B cell (primary cell): ENCODE data around the gene ANK3. TPM values are rescaled to one million over a fixed set of nuclear protein-coding genes. Genes with fewer than 3 reads are reported as not detected.

Experiments used
- ATAC-seq: fragments of 200-7000 bp; cut with Tn5 transposase; one replicate; pipeline ENCODE4 v1.10.0; 2021; ENCODE audit warnings: low read depth, mild to moderate bottlenecking, moderate number of reproducible peaks, moderate library complexity
- CTCF ChIA-PET: fragments of 350-600 bp; sonication (Branson Sonifier 250); formaldehyde crosslinking; loops from one replicate; lab custom pipeline; 2021; ENCODE audit warnings: antibody characterized with exemption, inconsistent platforms; lab: Charles Lee
- POLR2A ChIA-PET: fragments of 350-600 bp; sonication (Branson Sonifier 250); formaldehyde crosslinking; loops from one replicate; lab custom pipeline; 2021; ENCODE audit warnings: antibody characterized with exemption; lab: Charles Lee
- DNase-seq: peaks from one replicate; pipeline ENCODE4 v3.0.0; 2013
- H2AFZ ChIP-seq: 2 replicates; pipeline ENCODE4 v1.6.1; 2012; ENCODE audit warnings: mild to moderate bottlenecking, low read depth, low read length; ENCODE audit not compliant: insufficient read depth, poor library complexity, severe bottlenecking
- H3K27ac ChIP-seq, 2 donors: 1 replicate in 1 of 2; 2 replicates in 1 of 2; pipeline ENCODE4 v1.5.1; 2012 to 2013; ENCODE audit warnings: low read length in 2 of 2, mild to moderate bottlenecking in 2 of 2, moderate library complexity in 1 of 2
- H3K27me3 ChIP-seq, 4 experiments: fragments of 200-600 bp in 1 of 4; sonication (generic) in 1 of 4; replicated peaks in 1 of 4; 1 replicate in 2 of 4; 2 replicates in 2 of 4; pipeline versions ENCODE4 v1.6.1 to v1.7.0; 2013 to 2016; ENCODE audit warnings: low read length in 3 of 4, mild to moderate bottlenecking in 2 of 4, mixed read lengths in 1 of 4, moderate library complexity in 1 of 4; ENCODE audit not compliant: insufficient read depth in 4 of 4, control insufficient read depth in 3 of 4; ENCODE audit errors: control extremely low read depth in 1 of 4
- H3K36me3 ChIP-seq, 2 experiments: replicated peaks in 1 of 2; 1 replicate in 1 of 2; 2 replicates in 1 of 2; pipeline versions ENCODE4 v1.6.1 to v1.7.1; 2013; ENCODE audit warnings: low read length in 1 of 2; ENCODE audit not compliant: insufficient read depth in 2 of 2, control insufficient read depth in 1 of 2; ENCODE audit errors: control extremely low read depth in 1 of 2, extremely low read depth in 1 of 2
- H3K4me1 ChIP-seq, 2 donors: fragments of 200-600 bp in 1 of 2; sonication (generic) in 1 of 2; 1 replicate in 1 of 2; 2 replicates in 1 of 2; pipeline versions ENCODE4 v1.5.1 to v1.6.1; 2013 to 2017; ENCODE audit warnings: low read length in 2 of 2; ENCODE audit not compliant: control insufficient read depth in 2 of 2, insufficient read depth in 2 of 2
- H3K4me2 ChIP-seq: replicated peaks from 2 replicates; pipeline ENCODE3; 2012; ENCODE audit warnings: mild to moderate bottlenecking, low read depth, low read length; ENCODE audit not compliant: poor library complexity, severe bottlenecking
- H3K4me3 ChIP-seq, 5 experiments: fragments of 200-600 bp in 1 of 5; sonication (generic) in 1 of 5; 1 replicate in 3 of 5; 2 replicates in 2 of 5; pipeline versions ENCODE4 v1.5.1 to v1.7.0; 2011 to 2016; ENCODE audit warnings: low read length in 4 of 5, mild to moderate bottlenecking in 4 of 5, low read depth in 2 of 5, control low read depth in 1 of 5, moderate library complexity in 1 of 5; ENCODE audit not compliant: insufficient read depth in 1 of 5; ENCODE audit errors: control extremely low read depth in 1 of 5, extremely low read depth in 1 of 5
- H3K79me2 ChIP-seq: fragments of 200-600 bp; sonication (generic); one replicate; pipeline ENCODE4 v1.6.0; 2016; ENCODE audit warnings: low read length; ENCODE audit not compliant: control insufficient read depth, insufficient read depth
- H3K9ac ChIP-seq: fragments of 200-600 bp; sonication (generic); 2 replicates; pipeline ENCODE4 v1.6.1; 2017; ENCODE audit warnings: mild to moderate bottlenecking, low read length, moderate library complexity
- H3K9me3 ChIP-seq, 3 donors: one replicate each; pipeline versions ENCODE4 v1.6.1 to v1.7.1; 2013; ENCODE audit warnings: low read length in 2 of 3; ENCODE audit not compliant: control insufficient read depth in 2 of 3, insufficient read depth in 1 of 3; ENCODE audit errors: control extremely low read depth in 1 of 3
- H4K20me1 ChIP-seq: 2 replicates; pipeline ENCODE4 v1.6.0; 2012; ENCODE audit warnings: mild to moderate bottlenecking, low read length; ENCODE audit not compliant: insufficient read depth, control insufficient read depth, poor library complexity, severe bottlenecking
- H3K27ac Mint-ChIP-seq: one replicate; pipeline ENCODE4 v1.8.0; 2021; ENCODE audit warnings: mixed read lengths
- H3K27me3 Mint-ChIP-seq: one replicate; pipeline ENCODE4 v1.8.0; 2021; ENCODE audit warnings: mixed read lengths
- H3K4me1 Mint-ChIP-seq: one replicate; pipeline ENCODE4 v1.8.0; 2021; ENCODE audit warnings: mixed read lengths
- H3K4me3 Mint-ChIP-seq: one replicate; pipeline ENCODE4 v1.8.0; 2021; ENCODE audit warnings: mixed read lengths
- H3K9me3 Mint-ChIP-seq: one replicate; pipeline ENCODE4 v1.8.0; 2022; ENCODE audit warnings: mixed read lengths; ENCODE audit not compliant: insufficient read depth
- CTCF ChIP-seq: fragments of 200-600 bp; IDR thresholded peaks from one replicate; pipeline ENCODE4 v1.8.0; 2022; ENCODE audit warnings: antibody characterized with exemption, mild to moderate bottlenecking
- EZH2 ChIP-seq: IDR thresholded peaks from 2 replicates; pipeline ENCODE4 v1.6.1; 2012; ENCODE audit warnings: borderline replicate concordance, low read depth, mild to moderate bottlenecking, moderate library complexity, low read length; ENCODE audit not compliant: insufficient read depth, poor library complexity, severe bottlenecking
- WGBS: methylation state at CpG from one replicate; pipeline ENCODE4 v1.1.5; 2013; ENCODE audit warnings: missing lambda C conversion rate; ENCODE audit not compliant: insufficient coverage; 5-methylcytosine and 5-hydroxymethylcytosine counted together
- intact Hi-C: fragments of 100-400 bp; cut with micrococcal nuclease; formaldehyde crosslinking; loops from one replicate; pipeline ENCODE4 v1.10.0; 2022
- polyA plus RNA-seq: library from polyadenylated mRNA; depleted of rRNA; stranded (reverse); fragments of >200 nt; gene quantifications from 2 replicates; pipeline ENCODE4 v1.2.3, GENCODE V29; 2012
- total RNA-seq, 2 donors: library from RNA; stranded (reverse); fragments of 120-200 nt in 1 of 2; gene quantifications; 1 replicate in 1 of 2; 2 replicates in 1 of 2; pipeline versions ENCODE4 v1.2.3 to v1.2.4, GENCODE V29; 2013 to 2022

ANK3 gene
- total and polyA plus RNA-seq, 2 donors (not counting 1 experiment from before 2014, with no cell fraction given) = 4.9 to 21.6 TPM

- H3K36me3 ChIP-seq = peaks cover 0 to 4% of the 10 kb centered on the region in 2 experiments
- H3K9me3 ChIP-seq = no peaks in the 10 kb centered on the region
- ChIA-PET POLR2A (no interaction called here), CTCF (no interaction called here)
- Mint-ChIP-seq H3K9me3 (no peaks in the 10 kb centered on the region), H3K27me3 (peaks cover 12% of the 10 kb centered on the region), H3K27ac (no peak overlapping the region), H3K4me1 (no peaks in the 10 kb centered on the region), H3K4me3 (no peak overlapping the region)
- WGBS = 88% methylated on average over 5 of the region's 11 CpGs
- TF ChIP-seq EZH2 (no peak), CTCF (no peak)
- H2AFZ ChIP-seq = no peak overlapping the region
- H3K27me3 ChIP-seq = no peaks in the 10 kb centered on the region
- no peak overlapping the region for H3K9ac ChIP-seq
- H3K27ac ChIP-seq = no peak overlapping the region
- no peak for DNase-seq
- no peak overlapping the region for H3K4me3 ChIP-seq
- intact Hi-C loops = no loop called here
- no peaks in the 10 kb centered on the region for H3K79me2 ChIP-seq
- H3K4me2 ChIP-seq = no peak overlapping the region
- ATAC-seq = no peak
- no peaks in the 10 kb centered on the region for H3K4me1 ChIP-seq
- no peaks in the 10 kb centered on the region for H4K20me1 ChIP-seq
These were observed 315.7 kb downstream of the ANK3 start for GRCh38 chr10:60073781-60074656.

- TF ChIP-seq CTCF = no peak
- no peak for TF ChIP-seq EZH2
- Histone ChIP-seq H3K9me3 (no peaks in the 10 kb centered on the region), H3K9ac (no peak overlapping the region), H3K27ac (no peak overlapping the region), H3K36me3 (peaks cover 0 to 4% of the 10 kb centered on the region in 2 experiments), H3K27me3 (no peaks in the 10 kb centered on the region), H3K4me1 (no peaks in the 10 kb centered on the region), H2AFZ (no peak overlapping the region), H3K4me2 (no peak overlapping the region), H3K79me2 (no peaks in the 10 kb centered on the region), H3K4me3 (no peak overlapping the region), H4K20me1 (no peaks in the 10 kb centered on the region)
- 100% methylated on average over 2 of the region's 4 CpGs for WGBS
- intact Hi-C loops = no loop called here
- ChIA-PET POLR2A (no interaction called here), CTCF (no interaction called here)
- ATAC-seq (no peak), DNase-seq (no peak)
- Mint-ChIP-seq H3K27ac (no peak overlapping the region), H3K4me1 (no peaks in the 10 kb centered on the region), H3K9me3 (no peaks in the 10 kb centered on the region), H3K27me3 (peaks cover 12% of the 10 kb centered on the region), H3K4me3 (no peak overlapping the region)
These were observed 316.3 kb downstream of the ANK3 start for GRCh38 chr10:60073397-60073780.
